SK-N-SH (cell line): ENCODE data around the gene NT5C1A.

Experiments used
- CTCF ChIP-seq: fragments of 200-600 bp; sonication (generic); IDR thresholded peaks from 2 replicates; pipeline ENCODE4 v1.6.1; 2017; ENCODE audit warnings: antibody characterized with exemption, mild to moderate bottlenecking, moderate library complexity
- EP300 ChIP-seq, 2 experiments: IDR thresholded peaks; 2 replicates each; pipeline versions ENCODE4 v1.4.0 to v1.6.1; 2012; ENCODE audit warnings: borderline replicate concordance in 1 of 2, low read depth in 1 of 2, low read length in 1 of 2
- FOXJ3 ChIP-seq: sonication (generic); formaldehyde crosslinking; IDR thresholded peaks from 2 replicates; pipeline ENCODE4 v1.5.1; 2020; ENCODE audit warnings: mild to moderate bottlenecking, missing genetic modification reagents
- JUND ChIP-seq: IDR thresholded peaks from 2 replicates; pipeline ENCODE4 v1.4.0; 2012
- MAX ChIP-seq: IDR thresholded peaks from 2 replicates; pipeline ENCODE4 v1.4.0; 2012; ENCODE audit warnings: low read depth
- MXI1 ChIP-seq: IDR thresholded peaks from 2 replicates; pipeline ENCODE4 v1.6.1; 2012; ENCODE audit warnings: mild to moderate bottlenecking, low read depth, low read length, improper control_type of control experiment
- POLR2AphosphoS5 ChIP-seq: IDR thresholded peaks from 2 replicates; pipeline ENCODE4 v1.6.1; 2012; ENCODE audit warnings: low read depth, low read length
- RAD21 ChIP-seq: IDR thresholded peaks from 2 replicates; pipeline ENCODE4 v1.6.1; 2012; ENCODE audit warnings: mild to moderate bottlenecking, low read length
- RCOR1 ChIP-seq: fragments of 150-350 bp; IDR thresholded peaks from 2 replicates; pipeline ENCODE4 v1.6.1; 2017; ENCODE audit warnings: antibody characterized with exemption, low read length
- REST ChIP-seq: IDR thresholded peaks from 2 replicates; pipeline ENCODE4 v1.6.1; 2012; ENCODE audit warnings: mild to moderate bottlenecking, low read depth, low read length, moderate library complexity
- RFX5 ChIP-seq: IDR thresholded peaks from 2 replicates; pipeline ENCODE4 v1.6.1; 2012; ENCODE audit warnings: mild to moderate bottlenecking, improper control_type of control experiment, low read length
- SIN3A ChIP-seq: IDR thresholded peaks from 2 replicates; pipeline ENCODE4 v1.6.1; 2012; ENCODE audit warnings: low read depth, mild to moderate bottlenecking, low read length, moderate library complexity, borderline replicate concordance
- ZBTB33 ChIP-seq: IDR thresholded peaks from 2 replicates; pipeline ENCODE4 v1.4.0; 2012; ENCODE audit warnings: low read depth, borderline replicate concordance

- TF ChIP-seq CTCF (no peak), MAX (no peak), EP300 (IDR thresholded peaks at IDR 0.05; ENCODE audit: borderline replicate concordance in 1 of 2, low read depth in 1 of 2, low read length in 1 of 2) (no peak), FOXJ3 (CRISPR knock-in tag) (no peak), POLR2AphosphoS5 (no peak), RFX5 (no peak), RCOR1 (no peak), ZBTB33 (no peak), MXI1 (no peak), RAD21 (no peak), SIN3A (no peak), JUND (no peak), REST (no peak)
Observed at GRCh38 chr1:39687243-39687642, 15.3 kb upstream of the NT5C1A start.
